ACC112 (cell line): ENCODE measurements around the gene XRN2.
A peak's percentile ranks its signal among the peaks of the same experiment; 100 is the strongest.

Experiments used
- H2AFZ ChIP-seq: fragments of 200-600 bp; sonication (generic); one replicate; pipeline ENCODE4 v1.6.0; 2017; ENCODE audit warnings: antibody characterized with exemption, low read length; ENCODE audit not compliant: unreplicated experiment
- H3K27ac ChIP-seq: fragments of 200-600 bp; sonication (generic); 2 replicates; pipeline ENCODE4 v1.5.1; 2014; ENCODE audit warnings: low read depth, mild to moderate bottlenecking, antibody characterized with exemption, low read length, moderate library complexity
- H3K27me3 ChIP-seq: fragments of 200-600 bp; sonication (generic); 2 replicates; pipeline ENCODE4 v1.6.1; 2014; ENCODE audit warnings: mild to moderate bottlenecking, antibody characterized with exemption, low read length, moderate library complexity, mixed read lengths; ENCODE audit not compliant: insufficient read depth
- H3K36me3 ChIP-seq: fragments of 200-600 bp; sonication (generic); 2 replicates; pipeline ENCODE4 v1.6.1; 2016; ENCODE audit warnings: mild to moderate bottlenecking, antibody characterized with exemption, low read length, moderate library complexity, mixed read lengths; ENCODE audit not compliant: insufficient read depth
- H3K4me1 ChIP-seq: fragments of 200-600 bp; sonication (generic); one replicate; pipeline ENCODE4 v1.6.1; 2016; ENCODE audit warnings: low read length, mixed read lengths; ENCODE audit not compliant: insufficient read depth, unreplicated experiment, control insufficient read depth
- H3K4me3 ChIP-seq: fragments of 200-600 bp; sonication (generic); 2 replicates; pipeline ENCODE4 v1.5.1; 2014; ENCODE audit warnings: mild to moderate bottlenecking, low read depth, low read length
- H3K79me2 ChIP-seq: fragments of 200-600 bp; sonication (generic); one replicate; pipeline ENCODE4 v1.6.0; 2016; ENCODE audit warnings: low read length; ENCODE audit not compliant: control insufficient read depth, unreplicated experiment, insufficient read depth

The XRN2 gene

DNA sequence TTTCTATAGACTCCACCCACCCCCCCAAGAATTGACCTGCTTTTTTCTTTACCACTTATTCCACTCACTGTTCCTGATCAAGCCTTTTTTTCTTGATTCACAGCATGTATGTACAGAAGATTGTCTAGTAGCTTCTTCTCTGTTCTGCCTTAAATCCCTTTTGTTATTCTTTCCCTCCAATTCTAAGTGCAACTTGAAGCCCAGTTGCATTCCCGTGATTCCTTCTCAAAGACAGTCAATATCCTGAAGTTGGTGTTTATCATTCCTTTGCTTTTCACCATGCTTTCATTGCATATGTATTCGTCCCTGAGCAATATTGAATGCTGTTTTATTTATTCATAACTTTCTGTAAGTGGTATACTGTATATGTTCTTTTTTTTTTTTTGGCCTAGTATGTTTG lies 21.0 kb downstream of the XRN2 start:
- peaks cover 98% of the 10 kb centered on the region for H3K79me2 ChIP-seq
- no peak overlapping the region for H3K4me3 ChIP-seq
- H3K4me1 ChIP-seq: peaks cover 36% of the 10 kb centered on the region
- no peak overlapping the region for H2AFZ ChIP-seq
- peaks cover 8% of the 10 kb centered on the region; the same call in 1 of the 2 replicates for H3K36me3 ChIP-seq
- no peaks in the 10 kb centered on the region for H3K27me3 ChIP-seq
- peak overlapping the region; percentile 69; the same call in 1 of the 2 replicates for H3K27ac ChIP-seq

DNA sequence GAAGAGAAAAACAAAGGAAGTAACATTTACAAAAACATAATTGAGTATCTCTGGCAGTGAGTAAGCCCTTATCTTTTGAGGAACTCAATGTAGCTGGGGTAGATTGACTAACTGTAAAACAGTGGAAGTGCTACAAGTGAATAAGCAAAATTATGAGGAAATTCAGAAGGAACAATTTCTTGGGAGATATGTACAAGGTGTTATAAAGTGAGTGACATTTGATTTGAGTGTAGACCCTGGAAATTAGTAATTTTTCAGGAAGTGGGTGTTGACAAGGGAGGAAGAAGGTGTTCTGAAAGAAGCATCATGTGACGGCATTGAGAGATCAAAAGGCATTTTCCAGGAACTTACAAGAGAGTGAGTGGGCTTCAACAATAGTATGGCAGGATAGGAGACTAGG lies 22.2 kb downstream of the XRN2 start:
- H3K79me2 ChIP-seq: peaks cover 92% of the 10 kb centered on the region
- H3K36me3 ChIP-seq: peaks cover 8% of the 10 kb centered on the region; the same call in 1 of the 2 replicates
- H3K4me1 ChIP-seq: peaks cover 36% of the 10 kb centered on the region

DNA sequence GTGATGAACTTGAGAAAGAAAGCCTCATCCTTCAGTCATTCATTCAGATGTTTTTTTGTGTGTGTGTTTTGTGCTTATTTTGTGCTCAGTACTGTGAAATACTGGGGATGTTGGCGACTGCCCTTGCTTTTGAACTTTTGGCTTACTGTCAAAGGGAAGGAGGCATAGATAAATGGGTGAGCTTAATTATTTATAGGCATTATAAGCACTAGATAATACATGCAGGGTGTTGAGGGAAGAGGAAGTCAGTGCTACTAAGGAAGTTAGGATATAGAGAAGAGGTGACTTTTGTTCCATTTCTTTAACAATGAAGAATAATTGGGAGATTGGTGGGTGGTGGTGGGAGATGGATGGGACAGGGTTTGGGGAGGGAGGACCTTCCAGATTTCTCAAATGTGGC lies 23.6 kb downstream of the XRN2 start:
- Histone ChIP-seq H3K36me3 (peaks cover 7% of the 10 kb centered on the region; the same call in 1 of the 2 replicates), H3K4me1 (peaks cover 35% of the 10 kb centered on the region), H3K27ac (no peak overlapping the region), H3K27me3 (no peaks in the 10 kb centered on the region), H3K79me2 (peaks cover 78% of the 10 kb centered on the region), H3K4me3 (no peak overlapping the region), H2AFZ (no peak overlapping the region)

More for the DNA sequence above, 22.2 kb downstream of the XRN2 start:
- Histone ChIP-seq H2AFZ (no peak overlapping the region), H3K27me3 (no peaks in the 10 kb centered on the region), H3K4me3 (no peak overlapping the region), H3K27ac (no peak overlapping the region)

DNA sequence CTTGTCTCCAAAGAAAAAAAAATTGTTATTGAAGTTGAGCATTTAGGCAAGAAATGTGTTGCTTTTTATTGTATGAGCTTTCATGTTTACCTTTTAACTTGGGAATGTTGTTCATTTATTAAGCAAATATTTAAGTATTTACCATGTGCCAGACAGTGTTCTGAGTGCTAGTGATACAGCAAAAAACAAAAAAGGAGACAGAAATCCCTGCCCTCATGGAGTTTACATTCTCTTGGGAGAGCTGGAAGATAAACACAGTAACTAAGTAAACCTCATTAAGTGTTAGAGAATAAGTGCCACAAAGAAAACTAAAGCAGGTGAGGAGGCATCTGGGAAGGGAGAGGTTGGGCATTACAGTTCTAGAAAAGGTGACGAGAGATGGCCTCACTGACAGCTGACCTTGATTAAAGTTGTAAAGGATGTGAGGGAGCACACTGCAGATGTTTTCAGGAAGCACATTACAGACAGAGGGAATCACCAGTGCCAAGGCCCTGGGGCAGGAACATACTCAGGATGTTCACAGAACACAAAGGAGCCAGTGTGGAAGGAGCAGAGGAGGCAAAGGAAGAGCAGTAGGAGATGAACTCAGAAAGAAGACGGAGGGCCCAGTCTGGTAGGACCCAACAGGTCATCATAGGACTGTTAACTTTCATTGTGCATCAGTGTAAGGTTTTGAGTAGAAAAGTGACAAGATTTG lies 33.5 kb downstream of the XRN2 start:
- H3K27ac ChIP-seq: no peak overlapping the region
- H3K79me2 ChIP-seq: peaks cover 3% of the 10 kb centered on the region
- H3K4me3 ChIP-seq: no peak overlapping the region
- H3K4me1 ChIP-seq: no peaks in the 10 kb centered on the region
- H2AFZ ChIP-seq: no peak overlapping the region
- no peaks in the 10 kb centered on the region for H3K27me3 ChIP-seq
- H3K36me3 ChIP-seq: peaks cover 62% of the 10 kb centered on the region

DNA sequence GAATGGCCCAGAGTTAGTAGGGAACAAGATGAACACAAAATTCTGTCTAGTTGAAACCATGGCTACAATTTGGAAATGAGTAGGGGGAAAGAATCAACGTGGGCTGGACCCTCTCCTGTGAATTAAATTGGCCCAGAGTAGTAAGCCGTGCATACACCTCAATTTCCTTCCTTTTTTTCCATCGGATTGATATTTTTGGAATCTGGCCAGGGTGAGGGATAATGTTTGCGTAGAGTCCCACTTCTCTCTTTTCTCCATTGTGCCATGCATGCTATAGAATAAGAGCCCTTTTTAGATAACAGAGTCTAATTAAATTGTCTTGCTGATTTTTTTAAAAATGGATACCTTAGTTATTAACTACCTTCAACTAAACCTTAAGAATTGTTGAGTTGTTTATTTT lies 35.2 kb downstream of the XRN2 start:
- Histone ChIP-seq H3K27ac (no peak overlapping the region), H3K27me3 (no peaks in the 10 kb centered on the region), H2AFZ (no peak overlapping the region), H3K79me2 (peaks cover 8% of the 10 kb centered on the region), H3K4me1 (peaks cover 11% of the 10 kb centered on the region), H3K4me3 (no peak overlapping the region), H3K36me3 (peaks cover 52% of the 10 kb centered on the region)

DNA sequence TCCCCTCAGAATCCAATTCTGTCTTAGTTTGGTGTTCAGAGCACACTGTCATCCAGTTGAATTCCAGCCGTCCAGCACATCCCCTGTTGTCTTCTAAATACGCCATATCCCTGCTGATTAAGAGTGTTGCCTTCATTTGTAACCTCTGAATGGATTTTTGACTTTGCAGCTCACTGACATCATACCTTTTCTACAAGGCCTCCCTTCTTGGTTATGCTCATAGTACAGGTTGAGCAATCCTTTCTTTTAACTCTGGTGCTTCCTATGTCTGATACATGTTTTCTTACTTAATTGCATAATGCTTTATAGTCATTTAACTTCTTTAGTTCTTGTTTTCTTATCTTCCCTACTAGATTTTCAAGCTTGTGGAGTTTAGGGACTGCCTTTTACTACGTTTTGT lies 36.4 kb downstream of the XRN2 start:
- Histone ChIP-seq H3K79me2 (peaks cover 10% of the 10 kb centered on the region), H3K4me1 (peaks cover 13% of the 10 kb centered on the region), H3K27ac (no peak overlapping the region), H3K27me3 (no peaks in the 10 kb centered on the region), H3K4me3 (no peak overlapping the region), H2AFZ (no peak overlapping the region), H3K36me3 (peaks cover 48% of the 10 kb centered on the region)

DNA sequence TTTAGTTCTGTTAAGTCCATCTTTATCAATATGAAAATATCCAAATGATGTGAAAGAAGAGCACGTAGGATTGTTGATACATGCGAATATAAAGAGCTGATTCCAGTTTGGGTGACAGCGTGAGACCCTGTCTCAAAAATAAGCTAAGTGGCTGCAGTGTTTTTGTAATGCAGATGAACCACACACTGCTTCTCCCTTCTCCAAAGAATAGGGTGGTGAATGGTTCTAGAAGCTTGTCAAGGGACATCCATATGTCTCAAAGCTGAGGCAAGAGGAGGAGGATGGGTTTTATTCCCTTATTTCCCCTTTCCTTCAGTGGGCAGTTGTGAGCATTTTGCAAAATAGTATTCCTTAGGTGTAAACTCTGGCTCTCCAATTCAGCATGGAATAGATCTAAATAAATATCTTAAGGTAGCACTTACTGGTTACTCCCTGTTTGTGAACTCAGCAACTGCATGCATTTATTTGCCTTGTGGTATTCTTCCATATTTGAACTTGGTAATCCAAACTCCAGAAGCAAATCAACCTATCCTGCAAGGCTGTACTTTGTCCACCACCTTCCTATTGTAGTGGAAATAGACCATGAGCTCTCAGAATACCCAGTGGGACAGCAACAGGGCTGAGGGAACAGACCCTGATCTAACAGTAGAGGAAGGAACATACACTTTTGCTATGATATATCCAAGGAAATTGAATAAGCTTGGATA lies 38.0 kb downstream of the XRN2 start:
- Histone ChIP-seq H3K4me3 (no peak overlapping the region), H3K4me1 (peaks cover 13% of the 10 kb centered on the region), H3K27me3 (no peaks in the 10 kb centered on the region), H3K79me2 (peaks cover 10% of the 10 kb centered on the region), H2AFZ (no peak overlapping the region), H3K27ac (no peak overlapping the region), H3K36me3 (peaks cover 50% of the 10 kb centered on the region)

- peaks cover 10% of the 10 kb centered on the region for H3K79me2 ChIP-seq
- H3K36me3 ChIP-seq: peaks cover 46% of the 10 kb centered on the region
- H3K4me3 ChIP-seq: no peak overlapping the region
- peaks cover 13% of the 10 kb centered on the region for H3K4me1 ChIP-seq
- no peaks in the 10 kb centered on the region for H3K27me3 ChIP-seq
- H3K27ac ChIP-seq: peak overlapping the region; percentile 35
- H2AFZ ChIP-seq: no peak overlapping the region
Observed at GRCh38 chr20:21342656-21343345, 39.7 kb downstream of the XRN2 start.

GRCh38 chr20:21344206-21344900 lies 41.2 kb downstream of the XRN2 start:
- Histone ChIP-seq H3K27ac (no peak overlapping the region), H3K36me3 (peaks cover 48% of the 10 kb centered on the region), H2AFZ (no peak overlapping the region), H3K4me3 (no peak overlapping the region), H3K27me3 (no peaks in the 10 kb centered on the region), H3K4me1 (peaks cover 13% of the 10 kb centered on the region), H3K79me2 (peaks cover 10% of the 10 kb centered on the region)

DNA sequence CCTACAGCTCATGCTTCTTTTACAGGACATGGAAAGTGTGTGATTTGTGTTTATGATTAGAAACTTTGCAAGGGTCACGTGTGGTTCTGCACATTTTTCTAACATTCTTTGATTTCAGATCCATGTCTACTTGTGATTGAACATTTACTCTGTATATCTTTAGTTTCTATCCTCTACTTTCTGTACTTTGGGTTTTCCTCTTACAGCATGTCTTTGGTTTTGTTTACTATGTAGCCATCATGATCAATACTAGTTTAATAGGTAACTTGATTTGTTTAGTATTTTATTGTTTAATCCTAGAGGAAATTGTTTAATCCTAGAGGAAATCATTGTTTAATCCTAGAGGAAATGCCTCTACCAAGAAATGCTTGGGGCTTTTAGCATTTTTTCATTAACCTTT lies 41.8 kb downstream of the XRN2 start:
- no peak overlapping the region for H3K27ac ChIP-seq
- peaks cover 10% of the 10 kb centered on the region for H3K79me2 ChIP-seq
- H2AFZ ChIP-seq: no peak overlapping the region
- no peak overlapping the region for H3K4me3 ChIP-seq
- H3K27me3 ChIP-seq: no peaks in the 10 kb centered on the region
- H3K4me1 ChIP-seq: peaks cover 13% of the 10 kb centered on the region
- H3K36me3 ChIP-seq: peaks cover 46% of the 10 kb centered on the region
